GM10266 (cell line): ENCODE data around the gene MTFMT.
A peak's percentile ranks its signal among the peaks of the same experiment; 100 is the strongest.

ENCODE experiments used
- DNase-seq: peaks from one replicate; pipeline ENCODE4 v3.0.0; 2012; ENCODE audit errors: extremely low spot score
- CTCF ChIP-seq: IDR thresholded peaks from 2 replicates; pipeline ENCODE4 v1.5.1; 2012; ENCODE audit warnings: mild to moderate bottlenecking, low read depth; ENCODE audit not compliant: control insufficient read depth, insufficient read depth; ENCODE audit errors: missing control alignments

The MTFMT gene

DNA sequence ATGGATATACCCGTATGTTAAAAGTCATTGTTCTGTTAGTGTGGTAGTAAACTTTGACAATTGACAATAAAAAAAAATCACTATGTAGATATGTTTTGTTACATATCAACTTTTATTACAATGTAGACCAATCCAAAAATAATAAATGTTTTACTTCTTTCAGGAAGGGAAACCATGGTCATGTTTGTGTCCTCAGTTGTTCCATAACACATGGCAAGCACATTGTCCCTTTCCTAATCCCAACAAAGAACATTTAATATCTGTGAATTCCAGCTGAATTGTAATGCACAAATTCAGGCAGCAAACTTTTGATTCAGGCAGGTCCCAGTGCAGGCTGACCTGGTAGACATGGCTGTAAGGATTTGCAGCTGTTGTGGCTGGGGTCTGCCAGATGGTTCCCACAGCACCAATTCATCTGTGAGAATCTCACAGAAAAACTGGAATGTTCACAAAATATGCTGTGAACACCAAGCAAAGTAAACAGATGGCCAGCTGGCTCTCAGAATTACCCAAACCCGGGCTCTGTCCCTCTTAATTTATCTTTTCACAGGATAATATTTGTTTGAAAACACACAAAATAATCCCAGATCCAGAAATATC, 37.8 kb downstream of the MTFMT start:
- no peak for TF ChIP-seq CTCF
- DNase-seq: no peak

DNA sequence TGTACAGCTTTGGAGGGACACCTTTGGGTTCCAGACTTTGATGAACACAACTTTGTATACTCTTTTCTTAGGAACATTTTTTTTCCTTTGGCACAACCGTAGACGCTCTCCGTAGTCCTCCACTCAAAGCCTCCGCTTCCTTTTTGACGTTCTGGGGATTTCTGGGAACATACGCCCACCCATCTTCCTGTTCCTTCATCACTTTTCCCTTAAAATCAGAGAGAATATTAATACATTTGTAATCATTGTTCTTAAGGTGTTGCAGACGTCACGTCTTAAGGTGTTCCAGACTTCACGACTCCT, 39.3 kb downstream of the MTFMT start:
- TF ChIP-seq CTCF: no peak
- DNase-seq: no peak

GRCh38 chr15:64989416-64990167, 39.8 kb downstream of the MTFMT start, which contains the start of gene SPG21:
SPG21 (minus strand) TSS chr15:64989914; CDS start chr15:64983569, 6,345 bp downstream.
- no peak for TF ChIP-seq CTCF
- DNase-seq: peak; percentile 96

GRCh38 chr15:64987136-64987535, 42.3 kb downstream of the MTFMT start:
- DNase-seq: no peak
- no peak for TF ChIP-seq CTCF

DNA sequence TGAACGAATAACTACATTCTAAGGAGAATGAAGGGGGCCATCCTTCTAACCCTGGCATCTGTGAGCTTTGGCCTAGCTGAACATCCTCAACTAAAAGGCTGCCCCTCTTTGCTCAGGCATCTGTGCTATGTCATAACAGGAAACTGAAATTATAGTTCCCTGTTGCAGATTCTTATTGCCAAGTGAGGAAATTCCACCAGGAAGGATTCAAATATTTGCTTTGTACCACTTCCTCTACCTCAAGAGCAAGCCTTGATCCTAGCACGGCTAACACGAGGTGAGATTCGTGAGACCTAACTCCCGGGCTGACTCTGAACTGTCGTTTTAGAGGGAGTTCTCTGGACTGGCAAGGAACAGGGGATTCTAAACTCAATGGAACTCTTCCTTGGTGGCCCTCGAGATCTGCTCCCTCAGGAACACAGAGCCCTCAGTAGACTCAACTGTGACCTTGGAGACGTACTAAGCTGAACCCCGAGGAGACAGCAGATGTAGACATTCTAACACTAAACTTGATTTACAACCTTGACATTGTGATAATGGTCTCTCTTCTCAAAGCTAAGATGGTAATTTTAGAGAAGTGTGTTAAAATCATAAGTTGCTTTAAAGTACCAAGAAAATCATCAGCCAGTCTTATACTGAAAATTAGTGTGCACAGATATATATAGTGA, 43.9 kb downstream of the MTFMT start:
- DNase-seq: no peak
- TF ChIP-seq CTCF: no peak

DNA sequence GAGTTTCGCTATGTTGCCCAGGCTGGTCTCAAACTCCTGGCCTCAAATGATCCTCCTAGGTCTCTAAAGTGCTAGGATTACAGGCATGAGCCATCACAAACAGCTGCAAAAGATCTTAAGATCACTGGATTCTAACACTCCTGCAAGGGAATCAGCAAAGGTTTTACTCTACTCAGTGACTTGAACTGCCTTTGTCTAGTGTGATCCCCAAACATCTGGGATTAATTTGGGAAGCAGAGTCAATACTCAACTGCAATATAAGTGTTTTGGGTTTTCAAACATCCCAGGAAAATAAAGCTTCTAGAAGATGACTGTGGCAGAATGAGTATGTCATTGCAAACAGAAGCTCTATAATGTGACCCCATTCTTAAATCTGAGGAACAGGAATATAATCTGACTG, 47.0 kb downstream of the MTFMT start:
- TF ChIP-seq CTCF: no peak
- DNase-seq: no peak
